ENCODE results near the gene UFL1. TPM values are rescaled to one million over a fixed set of nuclear protein-coding genes. Genes with fewer than 3 reads are reported as not detected.

The UFL1 gene
- total RNA-seq, 1 donor from 2014 or later, result 39.5 TPM

DNA sequence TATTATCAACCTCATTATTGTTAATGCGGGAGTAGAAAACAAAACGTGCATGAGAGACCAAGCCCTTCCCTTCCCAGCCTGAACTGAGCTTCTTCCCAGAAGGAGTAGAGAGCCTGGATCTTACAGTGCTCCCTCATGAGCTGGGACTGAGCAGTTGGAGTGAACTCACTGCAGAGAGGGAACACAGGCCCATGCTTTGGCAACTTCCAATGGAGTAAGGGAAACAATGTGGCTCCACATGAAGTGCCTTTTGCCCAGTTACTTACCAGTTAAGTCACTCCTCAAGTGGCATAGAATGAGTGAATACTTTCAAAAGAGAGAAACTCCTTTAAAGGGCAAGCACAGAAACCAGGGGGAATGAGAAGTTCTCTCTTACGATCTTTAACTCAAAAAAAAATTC lies 53.8 kb downstream of the UFL1 start:
- no peak for TF ChIP-seq CTCF (IDR thresholded peaks at IDR 0.05; ENCODE audit: unreplicated experiment)
- Mint-ChIP-seq H3K27ac (peak overlapping the region; percentile 48), H3K27me3 (ENCODE audit: low read depth) (no peaks in the 10 kb centered on the region), H3K4me3 (no peak overlapping the region), H3K36me3 (peaks cover 9% of the 10 kb centered on the region), H3K9me3 (peaks cover 10% of the 10 kb centered on the region), H3K4me1 (peaks cover 46% of the 10 kb centered on the region)
- DNase-seq (ENCODE audit: low spot score in 2 of 2, unreplicated experiment in 2 of 2), result no peak

DNA sequence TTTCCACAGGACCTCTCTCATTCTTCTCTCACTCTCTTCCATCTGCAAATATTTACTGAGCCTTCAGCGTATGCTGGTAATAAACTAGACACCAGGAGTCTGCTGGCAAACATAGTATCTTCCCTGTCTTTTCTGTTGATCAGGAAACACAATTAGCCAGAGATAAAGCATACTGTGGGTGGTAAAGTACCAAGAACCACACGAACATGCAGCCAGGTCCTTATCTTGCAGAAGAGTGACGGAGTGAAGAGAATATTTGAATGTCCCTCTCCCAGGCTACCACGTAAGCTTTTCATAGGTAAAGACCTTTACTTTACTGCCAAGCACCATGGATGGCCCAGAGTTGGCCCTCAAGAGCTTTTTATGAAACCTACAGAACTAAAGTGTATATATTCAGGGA lies 54.6 kb downstream of the UFL1 start:
- no peak for TF ChIP-seq CTCF (IDR thresholded peaks at IDR 0.05; ENCODE audit: unreplicated experiment)
- Mint-ChIP-seq H3K27me3 (ENCODE audit: low read depth) (no peaks in the 10 kb centered on the region), H3K4me1 (peaks cover 52% of the 10 kb centered on the region), H3K9me3 (peaks cover under 1% of the 10 kb centered on the region), H3K27ac (peak overlapping the region; percentile 48), H3K36me3 (peaks cover 7% of the 10 kb centered on the region), H3K4me3 (no peak overlapping the region)
- DNase-seq (ENCODE audit: low spot score in 2 of 2, unreplicated experiment in 2 of 2), result no peak

DNA sequence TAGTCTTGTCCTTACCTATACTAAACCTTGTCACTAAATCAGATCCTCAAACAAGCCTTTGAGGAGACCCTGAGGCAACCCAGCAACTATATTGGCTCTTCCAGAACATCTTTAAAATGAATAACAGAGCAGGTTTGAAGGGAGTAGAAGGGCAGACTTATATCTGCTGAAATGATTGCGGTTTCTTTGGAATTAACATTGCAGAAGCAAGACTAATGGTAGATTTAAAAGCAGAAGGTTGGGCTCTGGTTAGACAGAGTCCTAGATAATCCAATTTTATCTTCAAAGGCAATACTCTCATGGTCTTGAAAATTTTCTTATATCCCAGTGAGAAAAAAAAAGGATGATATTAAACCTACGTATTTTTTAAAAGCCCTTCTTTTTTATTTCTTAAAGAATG lies 60.4 kb downstream of the UFL1 start:
- H3K27me3 Mint-ChIP-seq (ENCODE audit: low read depth), result no peaks in the 10 kb centered on the region
- peaks cover 2% of the 10 kb centered on the region for H3K36me3 Mint-ChIP-seq
- peaks cover 8% of the 10 kb centered on the region for H3K9me3 Mint-ChIP-seq
- no peak for TF ChIP-seq CTCF (IDR thresholded peaks at IDR 0.05; ENCODE audit: unreplicated experiment)
- peaks cover 60% of the 10 kb centered on the region for H3K4me1 Mint-ChIP-seq
- no peak for DNase-seq (ENCODE audit: low spot score in 2 of 2, unreplicated experiment in 2 of 2)
- H3K4me3 Mint-ChIP-seq, result no peak overlapping the region
- H3K27ac Mint-ChIP-seq, result peak overlapping the region; percentile 58

DNA sequence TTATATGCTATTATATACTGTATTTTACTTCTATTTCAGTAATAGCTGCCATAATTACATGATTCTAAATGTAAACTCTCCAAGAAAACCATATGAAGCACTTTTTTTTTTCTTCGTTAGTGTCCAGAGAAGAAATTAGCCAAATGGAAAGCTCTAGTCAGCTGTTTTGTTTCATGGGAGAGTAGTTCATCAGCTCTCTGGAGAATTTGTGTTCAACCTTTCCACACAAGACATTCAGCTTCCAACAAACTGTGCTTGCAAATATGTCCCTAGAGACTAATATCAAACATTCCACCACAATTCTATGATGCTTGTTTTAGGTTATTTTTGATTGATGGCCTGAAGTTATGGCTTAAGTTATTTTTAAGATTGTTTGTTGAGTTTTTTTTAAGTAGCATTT lies 60.8 kb downstream of the UFL1 start:
- no peak for TF ChIP-seq CTCF (IDR thresholded peaks at IDR 0.05; ENCODE audit: unreplicated experiment)
- Mint-ChIP-seq H3K27ac (no peak overlapping the region), H3K9me3 (peaks cover 8% of the 10 kb centered on the region), H3K27me3 (ENCODE audit: low read depth) (no peaks in the 10 kb centered on the region), H3K4me1 (peaks cover 56% of the 10 kb centered on the region), H3K4me3 (no peak overlapping the region), H3K36me3 (peaks cover 2% of the 10 kb centered on the region)
- no peak for DNase-seq (ENCODE audit: low spot score in 2 of 2, unreplicated experiment in 2 of 2)

DNA sequence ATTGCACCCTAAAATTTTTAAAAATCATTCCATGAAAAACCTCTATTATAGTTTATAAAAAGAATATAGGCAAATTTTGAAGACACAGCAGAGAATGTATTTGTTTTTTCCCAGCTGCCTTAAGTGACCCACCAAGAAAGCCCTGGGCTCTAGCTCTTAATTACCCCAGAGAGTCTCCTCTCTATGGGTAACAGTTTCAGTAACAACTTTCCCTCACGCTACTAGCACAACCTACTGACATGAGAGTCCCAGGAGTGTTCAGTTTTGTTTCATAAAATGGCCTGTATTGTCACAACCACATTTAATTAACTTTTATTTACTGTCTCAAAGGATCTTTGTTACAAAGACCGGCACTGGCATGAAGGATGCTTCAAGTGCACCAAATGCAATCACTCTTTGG lies 82.8 kb downstream of the UFL1 start:
- Mint-ChIP-seq H3K9me3 (no peaks in the 10 kb centered on the region), H3K4me3 (no peak overlapping the region), H3K36me3 (peaks cover 1% of the 10 kb centered on the region), H3K27me3 (ENCODE audit: low read depth) (no peaks in the 10 kb centered on the region), H3K27ac (no peak overlapping the region), H3K4me1 (peaks cover 26% of the 10 kb centered on the region)
- DNase-seq (ENCODE audit: low spot score in 2 of 2, unreplicated experiment in 2 of 2), result no peak
- no peak for TF ChIP-seq CTCF (IDR thresholded peaks at IDR 0.05; ENCODE audit: unreplicated experiment)

Other genes starting within 250 kb of the UFL1 start
- 4.5 to 5.5 TPM (median 5.3 TPM) in 3 replicates for gene FHL5, start 41.3 kb downstream of the UFL1 start, total RNA-seq